AG08395 (cell line): ENCODE measurements around the gene C10orf88.

Source experiments
- DNase-seq: peaks from one replicate; pipeline ENCODE4 v3.0.0; 2012; ENCODE audit warnings: mixed read lengths, low spot score

C10orf88 gene

DNA sequence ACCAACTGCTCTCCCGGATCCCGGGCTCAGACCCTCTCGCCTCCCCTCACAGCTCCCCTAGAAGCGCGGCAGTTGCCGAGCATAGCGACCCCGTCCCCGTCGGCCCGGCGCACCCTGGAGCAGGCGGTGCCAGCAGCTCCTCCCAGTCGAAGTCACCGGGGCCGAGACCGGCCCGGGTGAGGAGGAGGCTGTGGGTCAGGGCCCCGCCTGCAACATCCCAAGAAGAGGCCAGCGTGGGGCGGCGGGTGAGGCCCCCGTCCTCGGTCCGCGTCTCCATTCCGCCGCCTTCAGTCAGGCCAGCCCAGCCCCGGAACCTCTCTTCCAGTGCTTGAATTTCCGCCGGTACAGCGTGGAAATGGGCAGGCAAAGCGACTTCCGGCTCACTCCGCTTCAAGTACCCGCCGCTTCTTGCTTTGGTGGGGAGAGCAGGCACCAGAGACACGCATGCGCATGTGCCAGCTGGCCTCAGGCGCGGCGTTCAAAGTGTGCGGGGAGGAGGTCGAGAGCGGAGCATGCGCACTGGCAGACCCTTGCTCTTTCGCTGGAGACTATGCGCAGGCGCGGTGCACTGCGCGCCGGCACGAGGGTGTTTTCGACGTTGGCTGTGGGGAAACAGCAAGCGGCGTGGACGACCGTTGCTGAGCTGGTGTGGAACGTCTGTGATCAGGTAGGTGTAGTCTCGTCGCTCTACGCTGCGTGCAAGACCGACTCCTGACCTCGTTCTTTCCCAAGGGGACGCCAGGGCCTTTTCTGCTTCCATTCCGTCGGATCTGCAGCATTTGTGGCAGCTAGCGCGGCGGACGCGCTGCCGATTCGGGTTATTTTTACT is at the start of gene C10orf88:
C10orf88 (minus strand) TSS at position 326 of the 829 bp plus-strand sequence; CDS start at position 277, 49 bp downstream.
- peak; percentile 100 for DNase-seq

GRCh38 chr10:123001370-123001769 is 47.3 kb upstream of the C10orf88 start:
- no peak for DNase-seq

GRCh38 chr10:123000155-123000554 is 46.1 kb upstream of the C10orf88 start:
- DNase-seq, result no peak

- no peak for DNase-seq
These were observed 45.3 kb upstream of the C10orf88 start for GRCh38 chr10:122999347-122999746.

DNA sequence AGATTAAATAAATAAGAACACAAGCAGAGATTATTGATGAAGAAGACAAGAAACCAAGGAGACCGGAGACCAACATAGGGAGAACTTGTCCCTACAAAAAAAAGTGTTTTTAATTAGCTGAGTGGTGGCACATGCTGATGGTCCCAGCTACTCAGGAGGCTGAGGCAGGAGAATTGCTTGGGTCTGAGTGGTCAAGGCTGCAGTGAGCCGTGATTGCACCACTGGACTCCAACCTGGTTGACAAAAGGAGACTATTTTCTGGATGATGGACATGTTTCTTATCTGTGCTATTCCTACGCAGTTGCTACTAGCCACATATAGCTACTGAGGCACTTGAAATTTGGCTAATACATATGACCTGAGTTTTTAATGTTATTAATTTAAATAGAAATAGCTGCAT is 44.9 kb upstream of the C10orf88 start:
- DNase-seq, result no peak

DNA sequence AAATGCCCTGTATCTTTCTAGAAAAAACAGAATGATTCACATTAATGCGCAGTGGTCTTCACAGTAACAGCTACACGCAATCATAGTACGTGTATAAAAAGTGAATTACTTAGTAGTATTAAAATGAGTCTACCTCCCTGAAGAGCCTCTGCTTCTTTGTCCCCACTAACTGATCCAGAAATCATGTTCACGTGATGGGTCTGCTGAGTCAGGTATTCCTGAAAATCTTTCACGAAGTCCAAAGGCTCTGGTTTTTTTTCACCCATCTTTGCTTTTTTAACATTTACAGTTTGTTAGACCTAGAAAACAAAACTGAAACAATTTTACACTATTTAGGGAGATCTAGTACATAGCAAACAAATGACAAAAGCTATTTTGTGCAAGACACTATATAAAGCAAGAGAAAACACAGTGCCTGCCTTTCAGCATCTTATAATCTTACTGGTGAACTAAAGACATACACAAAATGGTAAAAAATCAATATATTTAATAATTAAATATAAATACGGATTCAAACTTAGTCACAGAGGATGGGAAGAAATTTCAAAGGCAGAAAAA is 44.4 kb upstream of the C10orf88 start:
- DNase-seq, result no peak

DNA sequence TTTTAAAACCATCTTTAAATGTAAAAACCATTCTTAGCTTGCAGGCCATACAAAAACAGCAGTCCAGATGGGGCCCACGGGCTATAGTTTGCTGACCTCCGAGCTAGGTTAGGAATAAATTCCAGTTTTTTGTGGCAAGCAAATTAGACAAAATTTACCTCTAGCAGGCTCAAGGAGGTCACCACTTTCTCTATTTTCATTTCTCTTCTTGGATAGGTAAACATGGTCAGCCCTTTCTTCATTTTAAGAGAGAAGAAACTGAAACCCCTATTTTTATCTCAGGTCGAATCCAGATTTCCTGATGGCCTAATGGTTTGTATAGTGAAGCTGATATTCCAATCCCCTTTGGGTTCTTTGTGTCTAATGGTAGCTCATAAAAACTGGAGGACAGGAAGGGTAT is 43.8 kb upstream of the C10orf88 start:
- DNase-seq, result no peak

DNA sequence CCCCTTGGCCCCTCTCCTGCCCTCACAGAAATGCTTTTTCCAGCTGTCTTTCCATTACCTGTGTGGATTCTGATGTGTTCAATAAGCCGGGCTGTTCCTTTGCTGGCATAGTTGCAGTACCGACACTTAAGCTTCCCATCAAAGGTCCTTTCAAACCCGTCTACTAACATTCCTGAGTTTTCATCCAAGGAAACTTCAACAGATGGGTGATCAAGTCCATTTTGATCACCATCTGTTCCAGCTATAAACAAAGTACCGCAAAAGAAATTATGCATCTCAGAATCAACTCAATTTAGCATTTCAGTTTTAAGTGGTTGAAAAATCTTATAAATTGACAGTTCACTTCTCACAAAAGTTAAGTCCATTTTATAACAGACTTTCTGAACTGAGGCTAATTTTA is 41.9 kb upstream of the C10orf88 start:
- no peak for DNase-seq

DNA sequence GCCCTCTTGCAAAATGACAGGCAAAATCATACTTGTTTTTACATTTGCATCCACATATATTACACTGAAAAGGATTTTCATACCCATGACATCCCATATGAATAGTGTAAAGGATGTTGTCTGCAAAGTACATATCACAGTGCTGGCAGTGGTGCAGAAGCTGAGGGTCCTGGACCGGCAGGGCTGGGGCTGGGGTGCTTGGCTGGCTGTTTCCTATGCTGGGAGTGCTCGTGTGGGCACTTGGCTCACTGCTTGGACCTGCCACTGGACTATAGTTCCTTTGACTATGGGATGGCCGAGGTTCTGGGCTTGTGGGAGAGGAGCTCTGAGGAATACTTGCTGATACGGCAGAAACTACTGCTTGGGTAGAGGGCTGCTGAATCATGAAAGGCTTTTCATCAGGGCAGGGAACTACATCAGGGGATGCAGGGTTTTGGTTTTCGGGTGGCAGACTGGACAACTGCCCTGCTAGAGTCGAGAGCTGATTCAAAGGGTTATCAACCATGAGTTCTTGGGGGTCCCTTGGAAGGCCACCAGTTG is 39.8 kb upstream of the C10orf88 start:
- no peak for DNase-seq

DNA sequence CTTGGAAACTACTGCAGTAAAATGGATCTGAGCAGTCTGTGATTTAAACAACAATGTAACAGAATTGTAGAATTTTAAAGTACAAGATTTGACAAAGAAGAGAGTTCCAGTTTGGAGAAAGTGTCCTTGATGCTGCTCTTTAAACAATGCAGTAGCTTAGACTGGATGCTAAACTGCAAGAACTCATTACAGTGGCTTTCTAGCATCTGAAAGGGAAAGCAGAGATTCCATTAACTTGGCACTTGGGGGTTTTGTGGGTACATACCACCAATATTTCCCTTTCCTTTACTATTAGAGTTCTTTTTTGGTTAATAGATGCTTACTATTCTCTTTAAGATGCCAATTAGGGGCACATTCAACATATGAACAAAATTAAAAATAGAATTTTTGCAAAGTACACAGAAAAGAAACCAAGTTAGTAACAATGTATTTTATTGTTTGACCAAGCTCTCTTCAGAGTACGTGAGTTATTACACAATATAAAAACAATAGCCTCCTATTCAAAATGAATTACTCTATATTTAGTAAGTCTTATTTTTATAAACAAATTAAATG is 38.1 kb upstream of the C10orf88 start:
- DNase-seq, result no peak

DNA sequence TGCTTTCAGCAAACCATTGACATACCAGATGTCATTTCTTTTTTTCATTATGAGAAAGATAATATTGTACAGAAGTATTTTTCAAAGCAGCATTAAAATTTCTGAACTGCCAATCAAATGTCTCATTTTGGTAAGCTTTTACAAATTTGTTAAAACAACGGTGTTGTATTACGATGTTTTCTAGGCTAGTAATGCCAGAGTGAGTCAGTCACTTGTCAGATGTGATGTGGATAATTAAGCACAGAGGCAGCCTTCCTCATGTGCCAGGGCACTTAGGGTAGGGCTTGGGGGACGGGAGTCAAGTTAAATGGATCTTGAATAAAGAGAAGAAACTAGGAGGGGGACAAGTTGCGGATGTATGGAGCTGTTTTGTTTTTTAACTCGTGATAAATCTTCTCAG is 36.3 kb upstream of the C10orf88 start:
- no peak for DNase-seq

- no peak for DNase-seq
These were observed 34.5 kb upstream of the C10orf88 start for GRCh38 chr10:122988501-122988900.

DNA sequence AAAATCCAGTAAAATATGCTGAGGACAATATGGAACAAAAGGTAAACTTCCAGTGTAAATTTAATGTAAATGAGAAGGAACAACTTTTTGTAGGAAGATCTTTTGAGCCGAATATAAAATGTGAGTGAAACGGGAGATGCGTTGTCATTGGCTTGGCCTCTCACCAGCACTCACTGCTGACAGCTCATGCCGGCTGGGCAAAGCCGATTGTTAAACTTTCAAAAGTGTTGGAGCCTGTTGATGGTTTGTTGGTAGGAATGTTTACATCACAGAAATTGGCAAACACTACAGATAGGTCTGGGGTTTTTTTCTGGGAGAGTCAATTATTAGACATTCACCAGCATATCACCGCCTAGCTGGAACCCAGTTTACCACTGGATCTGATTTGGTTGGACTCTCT is 32.3 kb upstream of the C10orf88 start:
- DNase-seq, result no peak

- DNase-seq, result no peak
These were observed 30.7 kb upstream of the C10orf88 start for GRCh38 chr10:122984708-122985107.

DNA sequence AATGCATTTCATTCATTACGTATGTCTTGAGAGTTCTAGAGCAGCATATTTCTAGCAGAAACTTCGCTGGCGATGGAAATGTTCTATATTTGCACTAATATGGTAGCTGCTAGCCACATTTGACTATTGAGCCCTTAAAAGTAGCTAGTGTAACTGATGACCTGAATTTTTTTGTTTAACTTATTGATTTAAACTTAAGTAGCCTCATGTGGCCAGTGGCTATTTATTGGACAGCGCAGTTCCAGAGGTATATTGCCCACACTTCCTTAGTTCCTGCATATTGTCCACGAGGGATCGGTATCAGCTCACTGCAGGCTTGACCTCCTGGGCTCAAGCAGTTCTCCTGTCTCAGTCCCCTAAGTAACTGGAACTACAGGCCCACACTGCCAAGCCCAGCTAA is 29.9 kb upstream of the C10orf88 start:
- DNase-seq, result no peak

- peak; percentile 45 for DNase-seq
These were observed 27.0 kb upstream of the C10orf88 start for GRCh38 chr10:122981066-122981464.

- peak; percentile 98 for DNase-seq
These were observed 26.4 kb upstream of the C10orf88 start, which contains the start of gene PSTK for GRCh38 chr10:122980209-122981065. PSTK (plus strand) TSS chr10:122980401; CDS start chr10:122980480, 79 bp downstream.

GRCh38 chr10:122974543-122975064 is 20.6 kb upstream of the C10orf88 start:
- no peak for DNase-seq

- no peak for DNase-seq
These were observed 20.0 kb upstream of the C10orf88 start for GRCh38 chr10:122974023-122974422.

- DNase-seq, result no peak
These were observed 14.7 kb upstream of the C10orf88 start for GRCh38 chr10:122968698-122969097.

DNA sequence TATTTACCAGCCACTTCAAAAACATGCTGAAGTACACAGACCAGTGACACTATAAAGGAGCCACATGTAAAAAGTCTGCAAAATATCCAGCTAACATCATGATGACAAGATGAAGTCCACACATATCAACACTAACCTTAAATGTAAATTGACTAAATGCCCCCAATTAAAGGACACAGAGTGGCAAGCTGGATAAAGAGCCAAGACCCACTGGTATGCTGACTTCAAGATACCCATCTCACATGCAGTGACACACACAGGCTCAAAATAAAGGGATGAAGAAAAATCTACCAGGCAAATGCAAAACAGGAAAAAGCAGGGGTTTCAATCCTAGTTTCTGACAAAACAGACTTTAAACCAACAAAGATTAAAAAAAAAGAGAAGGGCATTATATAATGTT is 12.9 kb upstream of the C10orf88 start:
- no peak for DNase-seq

GRCh38 chr10:122962405-122962804 is 8.4 kb upstream of the C10orf88 start:
- DNase-seq, result no peak
